H1 (cell line): ENCODE results near the gene TYSND1. TPM values are rescaled to one million over a fixed set of nuclear protein-coding genes. Genes with fewer than 3 reads are reported as not detected.

Experiments
- BACH1 ChIP-seq: IDR thresholded peaks from 2 replicates; pipeline ENCODE4 v1.6.1; 2012; ENCODE audit warnings: low read length, improper control_type of control experiment
- CREB1 ChIP-seq: IDR thresholded peaks from 2 replicates; pipeline ENCODE4 v1.6.1; 2012; ENCODE audit warnings: inconsistent platforms
- EGR1 ChIP-seq: IDR thresholded peaks from 2 replicates; pipeline ENCODE4 v1.6.1; 2011; ENCODE audit warnings: low read depth, low read length, borderline replicate concordance
- EZH2 ChIP-seq: fragments of 200-600 bp; sonication (generic); IDR thresholded peaks from 2 replicates; pipeline ENCODE4 v1.7.1; 2012; ENCODE audit warnings: low read depth, mild to moderate bottlenecking, moderate library complexity, low read length, inconsistent platforms; ENCODE audit not compliant: severe bottlenecking
- RAD21 ChIP-seq, 2 experiments: IDR thresholded peaks in 1 of 2; conservative IDR thresholded peaks in 1 of 2; 2 replicates each; pipeline ENCODE4 v1.6.1; 2011; ENCODE audit warnings: low read depth in 2 of 2, low read length in 2 of 2, improper control_type of control experiment in 1 of 2, inconsistent platforms in 1 of 2, mild to moderate bottlenecking in 1 of 2, moderate library complexity in 1 of 2
- SP4 ChIP-seq: IDR thresholded peaks from 2 replicates; pipeline ENCODE4 v1.6.1; 2012; ENCODE audit warnings: low read length, inconsistent platforms
- SRF ChIP-seq: IDR thresholded peaks from 2 replicates; pipeline ENCODE4 v1.6.1; 2011; ENCODE audit warnings: mild to moderate bottlenecking, low read depth, low read length, moderate library complexity
- YY1 ChIP-seq: IDR thresholded peaks from 2 replicates; pipeline ENCODE4 v1.6.1; 2011; ENCODE audit warnings: low read depth, mild to moderate bottlenecking, low read length
- polyA plus RNA-seq, 7 experiments: library from polyadenylated mRNA; depleted of rRNA in 3 of 7; stranded (reverse) in 5 of 7; unstranded in 2 of 7; fragments of >200 nt in 5 of 7; fragments of 200-250 nt in 2 of 7; gene quantifications; 1 replicate in 5 of 7; 2 replicates in 1 of 7; 4 replicates in 1 of 7; pipeline versions ENCODE4 v1.2.1 to v1.2.3, GENCODE V29; 2011 to 2013; ENCODE audit warnings: missing spikeins in 2 of 7, mixed read lengths in 2 of 7
- total RNA-seq: library from RNA; stranded (reverse); fragmentation: NEBNext Ultra II Directional; extraction: Animal tissue kit (Norgen Biotek cat#: 25700); gene quantifications from 2 replicates; pipeline ENCODE4 v1.2.1, GENCODE V29; 2021
- TF ChIP-seq, protein P1 (sequence below): fragments of 300-600 bp; sonication (generic); IDR thresholded peaks from 2 replicates; pipeline ENCODE4 v1.7.1; 2012; ENCODE audit warnings: low read length, moderate library complexity, mild to moderate bottlenecking, inconsistent platforms; ENCODE audit not compliant: insufficient replicate concordance
- TF ChIP-seq, protein P2 (sequence below): IDR thresholded peaks from 2 replicates; pipeline ENCODE4 v1.6.1; 2011; ENCODE audit warnings: low read length, improper control_type of control experiment

TYSND1 gene
- total and polyA plus RNA-seq, 2 of the 8 experiments (the other 6 are each of a cell fraction or from before 2014, with no cell fraction given) = 11.9 to 15.0 TPM

DNA sequence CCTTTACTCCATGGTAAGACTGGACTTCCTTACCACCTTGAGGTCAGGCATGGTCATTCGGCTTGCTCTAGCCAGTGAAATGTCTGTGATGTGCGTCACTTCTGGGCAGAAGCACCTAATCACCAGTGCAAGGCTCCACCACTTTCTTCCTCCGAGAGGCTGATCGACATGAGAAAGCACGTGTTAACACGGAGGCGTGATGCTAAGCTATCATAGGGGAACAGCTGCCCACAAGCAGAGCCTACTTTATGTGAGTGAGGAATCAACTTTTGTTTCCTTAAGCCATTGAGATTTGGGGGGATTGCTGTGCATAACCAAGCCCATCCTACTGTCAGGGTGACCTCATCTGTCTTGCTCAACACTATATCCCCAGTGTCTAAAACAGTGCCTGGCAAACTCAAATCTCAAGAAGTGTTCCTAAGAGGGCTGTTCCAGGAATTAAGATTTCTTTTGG, 46.9 kb upstream of the TYSND1 start (continued):
- TF ChIP-seq, protein P1, sequence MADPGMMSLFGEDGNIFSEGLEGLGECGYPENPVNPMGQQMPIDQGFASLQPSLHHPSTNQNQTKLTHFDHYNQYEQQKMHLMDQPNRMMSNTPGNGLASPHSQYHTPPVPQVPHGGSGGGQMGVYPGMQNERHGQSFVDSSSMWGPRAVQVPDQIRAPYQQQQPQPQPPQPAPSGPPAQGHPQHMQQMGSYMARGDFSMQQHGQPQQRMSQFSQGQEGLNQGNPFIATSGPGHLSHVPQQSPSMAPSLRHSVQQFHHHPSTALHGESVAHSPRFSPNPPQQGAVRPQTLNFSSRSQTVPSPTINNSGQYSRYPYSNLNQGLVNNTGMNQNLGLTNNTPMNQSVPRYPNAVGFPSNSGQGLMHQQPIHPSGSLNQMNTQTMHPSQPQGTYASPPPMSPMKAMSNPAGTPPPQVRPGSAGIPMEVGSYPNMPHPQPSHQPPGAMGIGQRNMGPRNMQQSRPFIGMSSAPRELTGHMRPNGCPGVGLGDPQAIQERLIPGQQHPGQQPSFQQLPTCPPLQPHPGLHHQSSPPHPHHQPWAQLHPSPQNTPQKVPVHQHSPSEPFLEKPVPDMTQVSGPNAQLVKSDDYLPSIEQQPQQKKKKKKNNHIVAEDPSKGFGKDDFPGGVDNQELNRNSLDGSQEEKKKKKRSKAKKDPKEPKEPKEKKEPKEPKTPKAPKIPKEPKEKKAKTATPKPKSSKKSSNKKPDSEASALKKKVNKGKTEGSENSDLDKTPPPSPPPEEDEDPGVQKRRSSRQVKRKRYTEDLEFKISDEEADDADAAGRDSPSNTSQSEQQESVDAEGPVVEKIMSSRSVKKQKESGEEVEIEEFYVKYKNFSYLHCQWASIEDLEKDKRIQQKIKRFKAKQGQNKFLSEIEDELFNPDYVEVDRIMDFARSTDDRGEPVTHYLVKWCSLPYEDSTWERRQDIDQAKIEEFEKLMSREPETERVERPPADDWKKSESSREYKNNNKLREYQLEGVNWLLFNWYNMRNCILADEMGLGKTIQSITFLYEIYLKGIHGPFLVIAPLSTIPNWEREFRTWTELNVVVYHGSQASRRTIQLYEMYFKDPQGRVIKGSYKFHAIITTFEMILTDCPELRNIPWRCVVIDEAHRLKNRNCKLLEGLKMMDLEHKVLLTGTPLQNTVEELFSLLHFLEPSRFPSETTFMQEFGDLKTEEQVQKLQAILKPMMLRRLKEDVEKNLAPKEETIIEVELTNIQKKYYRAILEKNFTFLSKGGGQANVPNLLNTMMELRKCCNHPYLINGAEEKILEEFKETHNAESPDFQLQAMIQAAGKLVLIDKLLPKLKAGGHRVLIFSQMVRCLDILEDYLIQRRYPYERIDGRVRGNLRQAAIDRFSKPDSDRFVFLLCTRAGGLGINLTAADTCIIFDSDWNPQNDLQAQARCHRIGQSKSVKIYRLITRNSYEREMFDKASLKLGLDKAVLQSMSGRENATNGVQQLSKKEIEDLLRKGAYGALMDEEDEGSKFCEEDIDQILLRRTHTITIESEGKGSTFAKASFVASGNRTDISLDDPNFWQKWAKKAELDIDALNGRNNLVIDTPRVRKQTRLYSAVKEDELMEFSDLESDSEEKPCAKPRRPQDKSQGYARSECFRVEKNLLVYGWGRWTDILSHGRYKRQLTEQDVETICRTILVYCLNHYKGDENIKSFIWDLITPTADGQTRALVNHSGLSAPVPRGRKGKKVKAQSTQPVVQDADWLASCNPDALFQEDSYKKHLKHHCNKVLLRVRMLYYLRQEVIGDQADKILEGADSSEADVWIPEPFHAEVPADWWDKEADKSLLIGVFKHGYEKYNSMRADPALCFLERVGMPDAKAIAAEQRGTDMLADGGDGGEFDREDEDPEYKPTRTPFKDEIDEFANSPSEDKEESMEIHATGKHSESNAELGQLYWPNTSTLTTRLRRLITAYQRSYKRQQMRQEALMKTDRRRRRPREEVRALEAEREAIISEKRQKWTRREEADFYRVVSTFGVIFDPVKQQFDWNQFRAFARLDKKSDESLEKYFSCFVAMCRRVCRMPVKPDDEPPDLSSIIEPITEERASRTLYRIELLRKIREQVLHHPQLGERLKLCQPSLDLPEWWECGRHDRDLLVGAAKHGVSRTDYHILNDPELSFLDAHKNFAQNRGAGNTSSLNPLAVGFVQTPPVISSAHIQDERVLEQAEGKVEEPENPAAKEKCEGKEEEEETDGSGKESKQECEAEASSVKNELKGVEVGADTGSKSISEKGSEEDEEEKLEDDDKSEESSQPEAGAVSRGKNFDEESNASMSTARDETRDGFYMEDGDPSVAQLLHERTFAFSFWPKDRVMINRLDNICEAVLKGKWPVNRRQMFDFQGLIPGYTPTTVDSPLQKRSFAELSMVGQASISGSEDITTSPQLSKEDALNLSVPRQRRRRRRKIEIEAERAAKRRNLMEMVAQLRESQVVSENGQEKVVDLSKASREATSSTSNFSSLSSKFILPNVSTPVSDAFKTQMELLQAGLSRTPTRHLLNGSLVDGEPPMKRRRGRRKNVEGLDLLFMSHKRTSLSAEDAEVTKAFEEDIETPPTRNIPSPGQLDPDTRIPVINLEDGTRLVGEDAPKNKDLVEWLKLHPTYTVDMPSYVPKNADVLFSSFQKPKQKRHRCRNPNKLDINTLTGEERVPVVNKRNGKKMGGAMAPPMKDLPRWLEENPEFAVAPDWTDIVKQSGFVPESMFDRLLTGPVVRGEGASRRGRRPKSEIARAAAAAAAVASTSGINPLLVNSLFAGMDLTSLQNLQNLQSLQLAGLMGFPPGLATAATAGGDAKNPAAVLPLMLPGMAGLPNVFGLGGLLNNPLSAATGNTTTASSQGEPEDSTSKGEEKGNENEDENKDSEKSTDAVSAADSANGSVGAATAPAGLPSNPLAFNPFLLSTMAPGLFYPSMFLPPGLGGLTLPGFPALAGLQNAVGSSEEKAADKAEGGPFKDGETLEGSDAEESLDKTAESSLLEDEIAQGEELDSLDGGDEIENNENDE = no peak
- TF ChIP-seq BACH1 (no peak), YY1 (no peak), EZH2 (no peak), RAD21 (IDR thresholded peaks at IDR 0.05 in 1 of 2, conservative IDR thresholded peaks at IDR 0.05 in 1 of 2; ENCODE audit: low read depth in 2 of 2, low read length in 2 of 2) (no peak), SP4 (no peak), SRF (no peak), CREB1 (no peak), EGR1 (no peak)
- TF ChIP-seq, protein P2, sequence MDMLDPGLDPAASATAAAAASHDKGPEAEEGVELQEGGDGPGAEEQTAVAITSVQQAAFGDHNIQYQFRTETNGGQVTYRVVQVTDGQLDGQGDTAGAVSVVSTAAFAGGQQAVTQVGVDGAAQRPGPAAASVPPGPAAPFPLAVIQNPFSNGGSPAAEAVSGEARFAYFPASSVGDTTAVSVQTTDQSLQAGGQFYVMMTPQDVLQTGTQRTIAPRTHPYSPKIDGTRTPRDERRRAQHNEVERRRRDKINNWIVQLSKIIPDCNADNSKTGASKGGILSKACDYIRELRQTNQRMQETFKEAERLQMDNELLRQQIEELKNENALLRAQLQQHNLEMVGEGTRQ = no peak
